Mesodermal cell (in vitro differentiated cells): ENCODE results near the gene OPN1MW2.
"Not testable (repeated sequence)": the region's sequence is repeated elsewhere in the genome, so short reads cannot be mapped to it uniquely, and the experiment has no call there.

Experiments
- H3K27ac ChIP-seq: 2 replicates; pipeline ENCODE4 v1.7.0; 2013; ENCODE audit warnings: mild to moderate bottlenecking, low read depth, low read length, moderate library complexity; ENCODE audit not compliant: severe bottlenecking
- H3K36me3 ChIP-seq: 2 replicates; pipeline ENCODE4 v1.7.1; 2013; ENCODE audit warnings: mild to moderate bottlenecking, low read length, moderate library complexity; ENCODE audit not compliant: control insufficient read depth, insufficient read depth
- H3K4me1 ChIP-seq: one replicate; pipeline ENCODE4 v1.7.1; 2013; ENCODE audit warnings: mild to moderate bottlenecking, low read length; ENCODE audit not compliant: insufficient read depth, control insufficient read depth, poor library complexity, severe bottlenecking
- H3K4me3 ChIP-seq: 2 replicates; pipeline ENCODE4 v1.7.0; 2013; ENCODE audit warnings: low read length, control low read depth, mild to moderate bottlenecking; ENCODE audit not compliant: insufficient read depth, poor library complexity, severe bottlenecking; ENCODE audit errors: extremely low read depth
- H3K9me3 ChIP-seq: 2 replicates; pipeline ENCODE4 v1.7.1; 2013; ENCODE audit warnings: mild to moderate bottlenecking, low read length, moderate library complexity; ENCODE audit not compliant: control insufficient read depth
- WGBS, 2 experiments: methylation state at CpG; one replicate each; pipeline ENCODE4 v1.1.5; 2013; ENCODE audit warnings: missing lambda C conversion rate in 2 of 2; ENCODE audit not compliant: insufficient coverage in 2 of 2; 5-methylcytosine and 5-hydroxymethylcytosine counted together

The OPN1MW2 gene

DNA sequence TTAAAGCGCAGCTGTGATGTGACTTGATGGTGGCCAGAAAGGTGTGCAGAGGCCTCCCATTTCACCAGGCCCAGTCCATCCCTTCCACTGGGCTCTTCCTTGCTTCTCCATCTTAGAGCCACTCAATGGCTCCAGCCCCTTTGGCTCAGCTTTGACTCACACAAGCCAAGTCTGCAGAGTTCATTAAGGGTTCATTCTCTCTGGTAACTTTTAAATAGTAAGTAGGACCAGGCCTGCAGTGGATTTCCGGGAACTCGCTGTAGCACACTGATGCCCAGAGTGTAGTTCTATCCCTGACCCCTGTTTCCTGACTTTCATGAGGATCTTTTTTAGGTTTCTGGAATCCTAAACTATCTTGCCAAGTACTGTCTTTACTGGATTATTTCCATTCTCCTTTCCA lies 49.7 kb downstream of the OPN1MW2 start:
- not testable (repeated sequence) for H3K4me3 ChIP-seq, H3K4me1 ChIP-seq, H3K27ac ChIP-seq, H3K36me3 ChIP-seq, H3K9me3 ChIP-seq
- no CpG with 5 or more reads among the region's 3 CpGs for WGBS, 2 experiments
